8988T (cell line): ENCODE data around the gene LSS.
"Not testable (repeated sequence)": the region's sequence is repeated elsewhere in the genome, so short reads cannot be mapped to it uniquely, and the experiment has no call there.

Experiments used
- DNase-seq: peaks from one replicate; pipeline ENCODE4 v3.0.0; 2011

The LSS gene

GRCh38 chr21:46184625-46185555 lies 43.7 kb downstream of the LSS start:
- DNase-seq = peak; percentile 62

- DNase-seq = no peak
These were observed 44.5 kb downstream of the LSS start, which contains the start of gene SPATC1L for GRCh38 chr21:46183910-46184624. Gene SPATC1L, minus strand, starts transcription at chr21:46184459. Its CDS starts 1,643 bp downstream, at chr21:46182816.

- not testable (repeated sequence) for DNase-seq
These were observed 45.2 kb downstream of the LSS start for GRCh38 chr21:46183337-46183909.

GRCh38 chr21:46182548-46183336 lies 45.8 kb downstream of the LSS start:
- DNase-seq = no peak

DNA sequence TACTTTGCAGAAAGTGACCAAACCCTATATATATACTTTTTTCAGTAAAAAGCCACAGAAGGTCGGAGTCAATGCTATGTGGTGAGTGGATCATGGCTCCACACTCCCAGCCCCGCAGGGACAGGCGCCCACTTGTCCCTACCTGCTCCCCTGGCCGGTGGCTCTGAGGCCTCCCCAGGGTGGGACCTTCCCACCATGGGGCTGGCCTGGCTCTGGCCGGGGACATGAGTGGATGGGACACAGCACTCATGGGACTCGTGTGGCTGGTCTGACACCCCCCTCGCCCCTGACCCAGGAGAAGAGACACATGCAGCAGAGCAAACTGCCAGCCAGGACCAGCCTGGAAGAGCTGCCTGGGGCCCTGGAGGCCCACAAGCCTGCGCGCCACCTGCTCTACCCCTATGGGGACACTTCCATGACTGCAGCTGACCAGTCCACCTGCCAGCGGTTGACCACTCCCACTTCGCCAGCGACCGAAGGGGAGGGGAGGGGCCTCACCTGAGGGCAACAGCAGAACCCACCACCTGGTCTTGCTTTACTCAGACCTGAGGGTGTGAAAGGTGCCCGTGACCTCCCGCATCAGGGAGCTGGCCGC lies 46.5 kb downstream of the LSS start:
- DNase-seq = no peak

DNA sequence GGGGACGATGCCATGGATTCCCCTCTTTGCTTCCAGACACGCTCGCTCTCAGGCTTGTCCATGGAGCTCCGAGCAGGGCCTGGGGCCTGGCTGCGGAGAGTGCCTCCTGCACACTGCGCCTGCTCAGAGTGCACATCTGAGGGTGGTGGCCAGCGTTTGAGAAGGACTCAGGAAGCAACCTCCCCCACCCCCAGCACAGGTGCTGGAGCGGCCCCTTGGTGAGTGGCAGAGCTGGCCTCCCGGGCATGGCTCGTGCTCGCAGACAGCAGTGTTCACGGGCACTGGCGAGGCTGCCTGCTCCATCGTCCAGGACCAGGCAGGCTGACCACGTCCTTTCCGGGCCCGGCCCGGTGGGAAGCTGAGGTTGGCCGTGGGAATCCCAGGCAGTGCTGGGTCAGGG lies 47.1 kb downstream of the LSS start:
- DNase-seq = no peak

DNA sequence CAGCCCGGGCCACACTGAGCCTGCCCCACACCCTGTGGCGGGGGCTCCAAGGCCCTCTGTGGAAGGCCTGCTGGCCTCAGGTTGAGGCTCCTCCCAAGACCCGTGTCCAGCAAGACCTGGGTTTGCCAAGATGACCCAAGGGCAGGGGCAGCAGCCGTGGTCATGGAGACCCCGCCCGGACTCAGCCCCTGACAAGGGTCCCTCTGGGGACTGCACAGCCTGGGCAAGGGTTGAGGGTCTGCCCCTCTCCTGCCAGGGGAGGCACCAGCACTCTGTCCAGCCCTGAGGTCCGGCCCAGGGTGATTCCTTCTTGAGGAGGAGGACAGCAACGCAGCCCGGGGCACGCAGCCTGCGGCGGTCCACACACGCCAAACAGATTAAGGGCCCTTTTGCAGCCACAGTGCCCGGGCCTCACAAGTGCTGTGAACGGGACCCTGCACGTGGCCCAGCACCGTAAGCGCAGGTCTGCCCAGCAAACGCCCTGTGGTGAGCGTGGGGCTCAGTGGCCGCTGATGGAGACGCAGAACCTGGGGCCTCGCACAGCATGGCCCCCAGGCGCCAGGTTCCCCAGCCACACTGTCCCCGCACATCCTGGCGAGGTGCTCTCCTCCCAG lies 47.7 kb downstream of the LSS start:
- no peak for DNase-seq

GRCh38 chr21:46180079-46180722 lies 48.4 kb downstream of the LSS start:
- DNase-seq = no peak

GRCh38 chr21:46179708-46180078 lies 48.9 kb downstream of the LSS start:
- no peak for DNase-seq

DNA sequence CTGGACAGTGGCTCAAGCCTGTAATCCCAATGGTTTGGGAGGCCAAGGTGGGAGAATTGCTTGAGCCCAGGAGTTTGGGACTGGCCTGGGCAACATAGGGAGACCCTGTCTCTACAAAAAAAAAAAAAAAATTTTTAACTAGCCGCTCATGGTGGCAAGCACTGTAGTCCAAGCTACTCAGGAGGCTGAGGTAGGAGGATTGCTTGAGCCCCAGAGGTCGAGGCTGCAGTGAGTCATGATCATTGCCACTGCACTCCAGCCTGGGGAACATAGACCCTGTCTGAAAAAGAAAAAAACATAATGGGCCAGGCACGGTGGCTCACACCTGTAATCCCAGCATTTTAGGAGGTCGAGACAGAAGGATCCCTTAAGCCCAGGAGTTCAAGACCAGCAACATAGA lies 49.6 kb downstream of the LSS start:
- DNase-seq = no peak

GRCh38 chr21:46176443-46177129 lies 52.0 kb downstream of the LSS start:
- DNase-seq = not testable (repeated sequence)

DNA sequence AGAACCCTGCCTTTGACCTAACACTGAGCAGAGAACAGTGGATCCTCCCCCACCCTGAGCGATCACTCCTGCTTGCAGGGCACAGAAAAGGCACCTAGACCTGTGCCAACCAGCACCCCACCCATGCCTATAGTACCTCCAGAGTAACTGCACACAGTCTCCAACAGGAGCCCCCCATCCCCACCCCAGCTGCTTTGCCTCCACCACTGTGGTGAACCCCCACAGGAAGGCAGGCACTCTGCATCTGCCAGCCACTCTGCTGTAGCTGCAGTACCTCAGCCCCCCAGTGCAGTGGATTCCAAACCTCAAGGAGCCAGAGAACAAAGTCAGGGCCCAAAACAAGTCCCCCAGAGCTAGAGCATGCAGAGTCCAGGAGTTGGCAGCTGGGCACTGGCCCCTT lies 55.0 kb downstream of the LSS start:
- no peak for DNase-seq

- DNase-seq = no peak
These were observed 55.6 kb downstream of the LSS start for GRCh38 chr21:46172863-46173528.

DNA sequence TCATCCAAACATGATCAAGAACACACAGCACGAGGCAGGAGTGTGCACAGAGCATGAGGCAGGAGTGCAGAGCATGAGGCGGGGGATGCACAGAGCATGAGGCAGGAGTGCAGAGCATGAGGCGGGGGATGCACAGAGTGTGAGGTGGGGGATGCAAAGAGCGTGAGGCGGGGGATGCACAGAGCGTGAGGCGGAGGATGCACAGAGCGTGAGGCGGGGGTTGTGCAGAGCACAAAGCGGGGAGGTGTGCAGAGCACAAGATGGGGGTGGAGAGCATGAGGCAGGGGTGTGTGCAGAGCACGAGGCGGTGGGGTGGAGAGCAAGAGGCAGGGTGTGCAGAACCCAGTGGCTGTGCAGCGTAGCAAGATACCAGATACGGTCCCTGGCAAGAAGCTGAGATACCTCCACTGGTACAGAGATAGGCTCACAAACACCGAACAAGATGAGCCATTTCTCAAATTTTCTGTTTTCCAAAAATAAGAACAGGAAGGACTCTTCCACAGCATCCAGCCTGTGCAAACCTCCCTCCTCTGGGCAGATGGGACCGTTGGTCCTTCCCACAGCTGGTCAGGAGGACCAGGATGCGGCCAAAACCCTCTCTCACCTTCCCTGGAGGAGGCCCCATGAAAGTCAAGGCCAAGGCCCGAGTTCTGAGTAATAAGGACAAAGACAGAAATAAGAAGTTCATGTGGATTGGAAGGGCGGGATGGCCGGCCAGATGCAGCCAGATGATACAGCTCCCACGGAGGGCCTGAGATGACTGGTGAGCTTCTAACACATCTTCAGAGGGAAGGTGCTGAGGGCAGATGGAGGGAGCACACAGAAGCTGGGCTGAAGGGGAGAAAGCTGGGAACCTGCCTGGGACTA lies 56.3 kb downstream of the LSS start:
- no peak for DNase-seq

DNA sequence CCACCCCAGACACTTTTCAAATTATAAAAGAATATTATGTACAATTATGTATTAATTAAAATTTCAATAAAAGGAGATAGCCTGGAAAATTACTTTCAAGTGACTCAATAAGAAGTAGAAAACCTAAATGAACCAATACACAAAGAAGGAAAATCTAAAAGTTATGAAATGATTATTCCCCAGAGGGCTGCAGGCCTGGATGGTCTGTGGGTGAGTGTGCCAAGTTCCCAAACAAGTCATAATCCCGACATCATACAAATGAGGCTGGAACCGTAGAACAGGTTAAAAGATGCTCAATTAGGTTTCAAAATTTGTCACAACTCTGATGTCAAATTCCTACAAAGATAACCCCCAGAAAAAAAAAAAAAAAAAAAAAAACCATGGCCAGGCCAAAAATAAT lies 57.0 kb downstream of the LSS start:
- DNase-seq = no peak

DNA sequence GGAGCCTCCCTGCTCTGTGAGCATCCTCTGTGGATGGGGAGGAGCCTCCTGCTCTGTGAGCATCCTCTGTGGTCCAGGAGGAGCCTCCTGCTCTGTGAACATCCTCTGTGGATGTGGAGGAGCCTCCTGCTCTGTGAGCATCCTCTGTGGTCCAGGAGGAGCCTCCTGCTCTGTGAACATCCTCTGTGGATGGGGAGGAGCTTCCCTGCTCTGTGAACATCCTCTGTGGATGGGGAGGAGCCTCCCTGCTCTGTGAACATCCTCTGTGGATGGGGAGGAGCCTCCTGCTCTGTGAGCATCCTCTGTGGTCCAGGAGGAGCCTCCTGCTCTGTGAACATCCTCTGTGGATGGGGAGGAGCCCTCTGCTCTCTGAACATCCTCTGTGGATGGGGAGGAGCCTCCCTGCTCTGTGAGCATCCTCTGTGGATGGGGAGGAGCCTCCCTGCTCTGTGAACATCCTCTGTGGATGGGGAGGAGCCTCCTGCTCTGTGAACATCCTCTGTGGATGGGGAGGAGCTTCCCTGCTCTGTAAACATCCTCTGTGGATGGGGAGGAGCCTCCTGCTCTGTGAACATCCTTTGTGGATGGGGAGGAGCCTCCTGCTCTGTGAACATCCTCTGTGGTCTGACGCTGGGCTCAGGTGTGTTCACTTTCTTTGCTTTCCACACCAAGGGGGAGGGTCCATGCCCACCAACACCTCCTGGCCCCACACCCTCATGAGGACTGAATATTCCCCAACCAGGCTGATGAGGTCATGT lies 58.0 kb downstream of the LSS start:
- DNase-seq = not testable (repeated sequence)

- no peak for DNase-seq
These were observed 59.8 kb downstream of the LSS start for GRCh38 chr21:46168659-46169386.

GRCh38 chr21:46168238-46168637 lies 60.3 kb downstream of the LSS start:
- DNase-seq = no peak
